Right lung (tissue), 10 donors: Measurements from ENCODE around the gene ACTR6. TPM values are rescaled to one million over a fixed set of nuclear protein-coding genes. Genes with fewer than 3 reads are reported as not detected.

ENCODE experiments used
- DNase-seq, 2 donors: peaks; one replicate each; pipeline ENCODE4 v3.0.0-alpha.2; 2013
- long read RNA-seq, 8 donors: transcript quantifications; one replicate each; lab custom pipeline, GENCODE V29; 2026
- polyA plus RNA-seq, 5 donors: library from polyadenylated mRNA; unstranded; fragments of 120-200 nt; gene quantifications; one replicate each; pipeline versions ENCODE4 v1.2.1 to v1.2.3, GENCODE V29; 2013; ENCODE audit warnings: inconsistent platforms in 1 of 5, low replicate concordance in 1 of 5; ENCODE audit not compliant: insufficient read length in 5 of 5, insufficient read depth in 1 of 5

Gene ACTR6
- polyA plus RNA-seq: 10 to 100 TPM; 29.9 to 41.6 (median 39.1) TPM
- long read RNA-seq, donor 1, transcript ACTR6-201 (11 exons, 2,464 nt): major isoform, 9 of 50 reads
- long read RNA-seq, donor 1, partial matches to known transcripts: 39 of 50 reads
- long read RNA-seq, donor 1, other reads (novel, unspliced or antisense): 0 of 50 reads
- long read RNA-seq, donor 2, transcript ACTR6-201 (11 exons, 2,464 nt): major isoform, 7 of 25 reads
- long read RNA-seq, donor 2, partial matches to known transcripts: 17 of 25 reads
- long read RNA-seq, donor 2, other reads (novel, unspliced or antisense): 0 of 25 reads
- long read RNA-seq, donor 3, transcript ACTR6-201 (11 exons, 2,464 nt): major isoform, 6 of 6 reads
- long read RNA-seq, donor 3, partial matches to known transcripts: 0 of 6 reads
- long read RNA-seq, donor 3, other reads (novel, unspliced or antisense): 0 of 6 reads
- long read RNA-seq, donor 4, partial matches to known transcripts: 9 of 14 reads
- long read RNA-seq, donor 4, other reads (novel, unspliced or antisense): 0 of 14 reads
- long read RNA-seq, donor 5, transcript ACTR6-201 (11 exons, 2,464 nt): major isoform, 11 of 18 reads
- long read RNA-seq, donor 5, partial matches to known transcripts: 6 of 18 reads
- long read RNA-seq, donor 5, other reads (novel, unspliced or antisense): 0 of 18 reads
- long read RNA-seq, donor 6, transcript ACTR6-201 (11 exons, 2,464 nt): major isoform, 7 of 33 reads
- long read RNA-seq, donor 6, partial matches to known transcripts: 25 of 33 reads
- long read RNA-seq, donor 6, other reads (novel, unspliced or antisense): 0 of 33 reads
- long read RNA-seq, donor 7, transcript ACTR6-201 (11 exons, 2,464 nt): major isoform, 19 of 34 reads
- long read RNA-seq, donor 7, partial matches to known transcripts: 15 of 34 reads
- long read RNA-seq, donor 7, other reads (novel, unspliced or antisense): 0 of 34 reads
- long read RNA-seq, donor 8, partial matches to known transcripts: 13 of 16 reads
- long read RNA-seq, donor 8, other reads (novel, unspliced or antisense): 0 of 16 reads

DNA sequence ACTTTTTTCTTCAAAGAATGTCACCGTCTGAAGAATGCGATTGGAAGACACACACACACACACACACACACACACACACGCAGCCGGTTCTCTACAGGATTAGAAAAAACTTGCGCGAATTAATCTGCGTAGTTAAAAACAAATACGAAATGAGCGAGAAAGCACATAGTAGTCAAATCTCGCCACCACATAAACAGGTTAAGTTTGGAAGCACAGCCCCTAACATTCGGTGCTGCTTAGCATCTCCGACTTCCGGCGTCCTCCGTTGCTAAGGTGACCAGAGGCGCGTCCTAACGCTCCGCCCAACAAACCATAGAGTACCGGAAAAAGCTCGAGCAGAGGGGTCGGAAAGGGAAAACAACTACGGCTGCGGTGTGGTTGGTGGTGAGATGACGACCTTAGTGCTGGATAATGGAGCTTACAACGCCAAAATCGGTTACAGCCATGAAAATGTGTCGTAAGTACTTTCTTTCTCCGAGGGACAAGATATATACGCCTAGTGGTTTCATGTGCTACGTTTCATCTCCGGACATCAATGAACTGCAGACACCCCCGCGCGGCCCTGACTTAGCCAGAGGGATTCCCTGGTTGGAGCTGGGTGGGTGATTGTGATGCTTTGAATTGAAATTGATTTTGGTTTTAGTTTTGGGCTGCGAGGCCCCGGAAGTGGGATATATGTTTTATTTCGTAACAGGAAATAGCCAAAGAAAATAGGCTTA, at the start of gene ACTR6:
Gene ACTR6 (plus strand): TSS at position 353 of the 719 bp plus-strand sequence. CDS start 37 bp downstream, at position 390.
- peak; percentile 95 to 96 for DNase-seq

- DNase-seq: no peak
Observed at GRCh38 chr12:100151769-100152168, 48.8 kb upstream of the ACTR6 start.

DNA sequence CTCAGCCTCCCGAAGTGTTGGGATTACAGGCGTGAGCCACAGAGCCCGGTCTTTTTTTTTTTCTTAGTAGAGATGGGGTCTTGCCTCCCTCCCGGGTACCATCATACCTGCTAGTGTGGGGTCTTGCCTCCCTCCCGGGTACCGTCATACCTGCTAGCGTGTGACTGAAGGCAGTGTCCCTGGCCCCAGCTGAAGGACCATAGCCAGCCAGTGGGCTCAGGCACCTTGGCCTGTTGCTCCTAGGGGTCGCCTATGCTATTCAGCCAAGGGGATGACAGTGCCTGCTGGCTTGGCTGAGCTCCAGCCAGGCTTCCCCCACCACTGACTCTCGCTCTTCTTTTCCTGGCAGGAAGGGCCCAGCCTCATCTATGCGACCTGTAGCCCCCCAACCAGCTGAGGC, 47.5 kb upstream of the ACTR6 start:
- no peak for DNase-seq

DNA sequence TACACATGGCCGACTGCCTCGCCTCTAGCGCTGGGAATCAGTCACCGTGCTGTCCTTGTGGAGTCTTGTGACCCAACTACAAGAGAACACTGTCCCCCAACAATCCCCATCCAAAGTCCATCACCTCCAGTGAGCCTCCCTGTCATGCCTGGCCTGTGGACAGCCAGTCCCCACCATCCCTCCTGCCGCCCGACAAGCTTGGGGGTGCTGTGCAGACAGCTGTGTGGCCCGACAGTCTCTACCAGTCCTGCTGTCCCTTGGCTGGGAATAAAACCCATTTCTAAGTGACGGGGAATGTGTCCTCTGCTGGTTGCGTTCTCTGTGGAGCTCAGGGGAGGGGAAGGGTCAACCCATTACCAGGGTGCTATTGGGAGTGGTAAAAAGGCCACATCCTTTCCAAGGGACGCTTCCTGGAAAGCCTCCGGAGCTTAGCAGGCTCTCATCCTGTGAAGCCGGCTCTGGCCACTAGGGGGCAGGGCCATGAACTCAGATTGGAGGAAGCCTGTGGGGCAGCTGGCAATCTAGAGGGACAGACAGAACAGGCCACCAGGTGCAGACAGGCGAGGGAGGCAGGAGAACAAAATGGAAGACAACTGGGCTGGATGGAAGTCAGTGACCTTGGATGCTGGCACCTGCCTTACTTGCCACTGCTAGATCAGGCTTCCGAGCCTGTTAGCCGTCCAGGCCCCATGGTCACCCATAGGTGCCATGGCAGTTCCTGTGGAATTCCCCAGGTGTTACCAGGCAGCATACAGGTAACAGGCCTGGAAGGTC, 46.0 kb upstream of the ACTR6 start:
- peak; percentile 12 to 17 for DNase-seq

DNA sequence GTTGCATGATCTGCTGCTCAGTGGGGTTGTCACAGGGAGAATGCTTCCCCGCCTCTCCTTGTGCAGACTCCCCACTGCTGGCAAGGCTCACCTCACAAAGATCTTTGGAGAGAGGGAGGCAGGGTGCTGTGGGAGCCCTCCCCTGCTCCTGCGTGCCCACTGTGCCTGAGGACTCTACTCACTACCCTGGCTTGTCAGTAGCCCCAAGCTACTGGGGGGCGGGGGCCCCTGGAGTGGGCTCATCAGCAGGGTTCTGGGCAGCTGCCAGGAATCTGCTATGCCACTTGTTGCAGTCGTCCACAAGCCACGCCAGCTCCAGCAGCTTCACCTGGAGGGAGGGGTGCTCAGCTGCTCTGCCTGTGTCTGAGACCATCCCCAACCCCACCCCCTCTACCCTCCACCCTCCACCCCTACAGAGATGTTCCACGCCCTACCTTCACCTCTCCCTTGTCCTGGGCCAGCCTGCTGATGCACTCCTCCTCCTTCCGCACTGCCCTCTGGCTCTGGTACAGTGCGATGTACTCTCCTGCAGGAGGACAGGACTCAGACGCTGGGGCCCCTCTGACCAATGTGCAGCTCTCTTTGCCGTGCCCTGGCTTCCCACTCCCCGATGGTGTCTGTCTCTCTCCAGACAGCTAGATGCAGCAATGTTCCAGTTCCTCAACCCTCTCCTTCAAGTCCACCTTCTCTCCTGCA, 43.7 kb upstream of the ACTR6 start:
- no peak for DNase-seq

- DNase-seq: no peak
Observed at GRCh38 chr12:100157427-100157821, 43.2 kb upstream of the ACTR6 start.

DNA sequence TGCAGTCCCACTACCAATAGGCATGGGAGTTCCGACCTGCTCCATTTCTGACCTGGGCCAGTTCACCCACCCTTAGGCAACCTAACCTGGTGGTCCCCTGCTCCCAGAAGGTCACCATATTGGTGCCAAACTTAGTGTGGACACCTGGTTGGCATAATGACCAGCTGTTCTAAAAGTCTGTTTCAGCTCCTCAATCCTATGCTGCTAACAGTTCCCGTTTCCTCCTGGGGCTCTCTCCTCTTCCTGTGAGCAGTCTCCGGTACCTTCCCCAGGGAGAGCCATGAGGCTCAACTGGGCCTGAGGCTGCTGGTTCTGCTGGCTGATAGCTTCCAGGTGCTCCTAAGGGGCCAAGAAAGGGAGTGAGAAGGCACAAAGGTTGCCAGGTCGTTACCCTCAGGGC, 42.1 kb upstream of the ACTR6 start:
- no peak for DNase-seq

DNA sequence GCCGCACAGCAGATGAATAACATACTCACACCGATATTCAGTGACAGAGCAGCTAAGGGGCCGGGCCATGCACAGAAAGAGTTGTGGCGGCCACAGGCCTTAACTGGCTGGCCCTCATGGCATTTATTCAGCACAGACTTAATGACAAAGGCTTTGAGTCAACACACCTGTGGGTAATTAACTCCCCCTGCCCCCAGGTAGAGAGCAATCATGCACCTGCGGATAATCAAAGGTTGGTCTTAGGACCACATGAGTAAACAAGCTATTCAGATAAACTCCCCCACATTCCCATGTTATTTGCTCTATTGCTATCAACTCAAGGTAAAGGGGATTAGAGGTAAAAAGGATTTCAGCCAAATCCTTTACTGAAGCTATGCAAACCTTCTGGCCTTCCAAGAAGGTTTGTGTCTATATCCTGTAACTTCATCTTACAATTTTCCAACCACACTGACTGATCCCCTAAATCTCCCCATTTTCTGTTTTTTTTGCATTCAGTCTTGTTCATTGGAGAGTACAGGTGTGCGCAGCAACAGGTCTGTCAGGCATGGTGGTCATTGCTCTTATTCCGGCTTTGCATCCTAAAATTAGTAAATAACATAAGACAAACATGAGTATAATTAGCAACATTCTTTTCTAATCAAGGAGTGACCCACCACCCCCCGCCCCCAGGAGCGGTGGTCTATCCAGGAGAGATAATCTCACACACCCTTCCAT, 41.1 kb upstream of the ACTR6 start:
- no peak for DNase-seq

DNA sequence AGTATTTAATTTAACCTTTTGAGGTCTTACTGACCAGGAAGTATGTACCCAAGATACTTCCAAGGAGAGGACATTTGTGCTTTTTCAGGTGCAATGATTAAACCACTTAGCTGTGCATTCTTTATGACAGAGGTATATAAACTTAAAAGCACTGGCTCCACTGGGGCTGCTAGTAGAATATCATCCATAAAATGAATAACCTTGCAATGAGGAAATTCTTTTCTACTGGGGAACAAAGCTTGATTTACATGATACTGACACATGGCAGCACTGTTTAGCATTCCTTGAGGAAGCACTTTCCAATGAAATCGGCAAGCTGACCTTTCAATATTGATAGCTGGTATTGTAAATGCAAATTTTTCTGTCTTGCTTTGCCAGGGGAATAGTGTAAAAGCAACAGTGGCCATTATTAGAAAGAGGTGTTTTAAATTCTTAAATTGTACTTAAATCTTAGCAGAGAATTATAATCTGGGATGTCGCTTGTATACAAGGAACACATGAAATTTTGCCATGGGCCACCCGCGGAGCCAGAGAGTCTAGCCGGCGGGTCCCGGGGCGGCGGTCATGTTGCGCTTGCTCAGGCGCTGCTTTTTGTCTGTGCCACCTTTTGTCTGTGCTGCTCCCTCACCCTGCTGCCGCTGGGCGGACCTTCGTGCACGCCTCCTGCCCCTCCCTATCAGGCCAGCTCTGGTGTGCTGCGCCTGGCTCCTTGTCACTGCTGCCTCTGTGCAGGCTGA, 37.0 kb upstream of the ACTR6 start:
- DNase-seq: peak; percentile 18 to 25

- DNase-seq: no peak
Observed at GRCh38 chr12:100164153-100164704, 36.4 kb upstream of the ACTR6 start.

GRCh38 chr12:100165356-100165755, 35.3 kb upstream of the ACTR6 start:
- DNase-seq: no peak

- DNase-seq: no peak
Observed at GRCh38 chr12:100166232-100166631, 34.4 kb upstream of the ACTR6 start.

DNA sequence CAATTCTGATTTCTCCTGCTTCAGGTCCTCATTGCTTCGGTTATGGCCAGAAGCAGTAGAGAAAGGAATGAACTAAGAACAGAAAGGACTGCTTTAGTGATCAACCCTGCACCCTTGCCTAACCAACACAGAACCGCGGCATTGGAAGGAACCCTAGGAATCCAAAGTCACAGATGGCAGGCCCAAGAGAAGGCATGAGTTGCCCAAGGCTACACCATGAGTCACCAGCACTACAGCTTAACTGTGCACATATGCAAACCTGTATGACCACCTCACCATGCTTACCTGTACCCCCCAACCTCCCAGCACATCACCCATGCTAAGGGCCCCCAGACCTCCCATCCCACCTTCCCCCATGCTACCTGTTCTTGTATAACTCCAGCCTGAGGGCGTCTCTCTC, 32.1 kb upstream of the ACTR6 start:
- no peak for DNase-seq

DNA sequence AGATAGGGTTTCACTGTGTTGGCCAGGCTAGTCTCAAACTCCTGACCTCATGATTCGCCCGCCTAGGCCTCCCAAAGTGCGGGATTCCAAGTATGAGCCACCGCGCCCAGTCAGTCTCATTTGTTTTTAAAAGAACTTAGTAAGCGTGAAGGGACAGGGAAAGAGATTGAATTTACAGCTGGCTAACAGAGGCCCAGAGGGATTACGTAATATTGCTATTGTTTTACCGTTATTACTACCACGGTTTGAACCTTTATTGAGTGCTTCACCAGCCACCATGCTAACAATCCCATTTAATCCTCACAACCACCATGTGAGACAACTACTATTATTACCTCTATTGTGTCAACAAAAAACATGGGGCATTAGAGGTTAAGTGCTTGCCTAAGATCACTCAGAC, 31.3 kb upstream of the ACTR6 start:
- DNase-seq: no peak

DNA sequence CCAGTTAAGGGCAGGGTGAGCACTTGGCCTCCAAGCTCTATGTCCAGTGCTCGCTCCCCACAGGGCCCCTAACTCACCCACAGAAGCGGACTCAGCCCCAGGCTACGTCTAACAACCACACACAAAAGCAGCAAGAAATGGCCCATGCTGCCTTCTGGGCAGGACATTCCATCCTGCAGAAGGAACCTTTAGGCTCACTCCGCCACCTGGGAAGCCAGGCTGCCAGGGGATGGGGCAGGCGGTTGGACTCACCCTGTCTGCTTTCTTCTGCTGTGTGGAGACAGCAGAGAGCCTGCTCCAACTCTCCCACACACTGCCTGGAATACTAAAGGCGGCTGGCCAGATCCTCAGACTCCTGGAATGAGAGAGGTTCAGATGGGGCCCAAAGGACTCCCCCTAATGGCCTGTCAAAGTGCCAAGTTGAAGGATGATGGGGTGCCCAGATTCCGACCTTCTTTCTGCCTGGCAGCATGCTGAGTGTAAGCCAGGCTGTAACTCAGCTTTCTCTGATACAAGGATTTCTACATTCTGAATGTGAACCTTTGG, 30.2 kb upstream of the ACTR6 start:
- no peak for DNase-seq

- no peak for DNase-seq
Observed at GRCh38 chr12:100171248-100171647, 29.4 kb upstream of the ACTR6 start.

GRCh38 chr12:100173111-100173510, 27.5 kb upstream of the ACTR6 start:
- DNase-seq: no peak

DNA sequence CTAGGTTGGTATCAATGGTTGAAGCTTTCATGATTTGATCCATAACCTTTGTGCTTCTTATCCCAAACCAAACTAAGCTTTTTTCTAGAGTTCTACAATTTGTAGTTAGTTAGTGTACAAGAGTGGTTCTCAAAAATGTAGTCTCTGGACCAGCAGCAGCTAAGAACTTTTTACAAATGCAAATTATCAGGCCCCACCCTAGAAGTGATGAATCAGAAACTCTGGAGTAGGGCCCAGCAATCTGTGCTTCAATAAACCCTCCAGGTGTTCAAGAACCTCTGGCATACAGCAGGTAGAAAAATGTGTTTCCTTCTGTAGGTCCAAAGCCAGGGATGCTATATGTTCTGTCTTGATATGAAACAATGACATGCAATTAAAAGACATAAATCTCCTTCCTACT, 26.1 kb upstream of the ACTR6 start:
- no peak for DNase-seq
